Measurements from ENCODE around the gene ATP6V0D1.

Gene ATP6V0D1

DNA sequence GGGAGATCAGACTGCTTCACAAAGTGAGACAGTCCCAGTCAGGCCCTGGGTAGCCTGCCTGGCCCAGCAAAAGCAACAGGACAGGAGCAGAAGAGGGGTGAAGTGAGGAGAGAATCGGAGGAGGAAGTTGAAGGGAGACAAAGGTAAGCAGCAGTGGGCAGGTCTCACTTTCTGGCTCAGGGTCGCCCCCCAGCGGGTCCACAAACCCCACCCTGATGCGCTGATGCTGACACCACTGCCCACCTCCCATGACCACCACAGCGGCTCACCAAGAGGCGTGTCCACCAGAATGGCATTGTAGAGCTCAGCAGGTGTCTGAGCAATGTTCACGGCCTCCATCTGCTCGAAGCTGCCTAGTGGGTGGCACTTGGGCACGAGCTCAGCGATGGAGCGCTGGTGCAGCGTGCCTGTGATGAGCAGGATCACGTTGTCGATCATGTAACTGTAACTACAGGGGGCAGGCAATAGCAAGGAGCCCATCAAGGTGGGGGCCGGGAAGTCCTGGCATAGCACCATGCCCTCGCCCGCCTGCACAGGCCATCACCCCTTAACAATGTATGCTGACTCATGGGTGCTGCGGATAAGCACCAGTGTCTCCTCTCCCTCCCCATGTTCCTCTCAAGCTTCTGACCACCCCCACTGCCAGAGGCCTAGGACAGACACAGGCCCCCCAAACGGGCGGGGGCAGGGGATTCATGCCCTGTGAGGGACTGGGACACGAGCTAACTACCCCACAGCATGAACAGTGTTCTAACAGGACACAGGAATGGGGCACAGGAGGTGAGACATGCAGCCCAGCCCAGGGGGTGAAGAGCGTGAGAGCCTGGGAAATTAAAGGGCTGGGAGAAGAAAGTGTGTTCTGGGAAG, 36.5 kb downstream of the ATP6V0D1 start:
- TF ChIP-seq L3MBTL2 (conservative IDR thresholded peaks at IDR 0.05) (no peak), TARDBP (IDR thresholded peaks at IDR 0.05) (no peak), FOXK2 (IDR thresholded peaks at IDR 0.05) (no peak), ZNF384 (IDR thresholded peaks at IDR 0.05) (no peak)
- TF ChIP-seq, protein P1, sequence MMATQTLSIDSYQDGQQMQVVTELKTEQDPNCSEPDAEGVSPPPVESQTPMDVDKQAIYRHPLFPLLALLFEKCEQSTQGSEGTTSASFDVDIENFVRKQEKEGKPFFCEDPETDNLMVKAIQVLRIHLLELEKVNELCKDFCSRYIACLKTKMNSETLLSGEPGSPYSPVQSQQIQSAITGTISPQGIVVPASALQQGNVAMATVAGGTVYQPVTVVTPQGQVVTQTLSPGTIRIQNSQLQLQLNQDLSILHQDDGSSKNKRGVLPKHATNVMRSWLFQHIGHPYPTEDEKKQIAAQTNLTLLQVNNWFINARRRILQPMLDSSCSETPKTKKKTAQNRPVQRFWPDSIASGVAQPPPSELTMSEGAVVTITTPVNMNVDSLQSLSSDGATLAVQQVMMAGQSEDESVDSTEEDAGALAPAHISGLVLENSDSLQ (IDR thresholded peaks at IDR 0.05): no peak
- POLR2A ChIA-PET: no interaction called here
- no peak for DNase-seq (ENCODE audit: extremely low spot score)
- CTCF ChIA-PET: interaction anchor here (0.5 to 1.7 kb wide), 8 partner anchors 14 to 322 kb away, joined by 3 to 7 read pairs (median 4); no protein-coding TSS in a partner anchor

GRCh38 chr16:67443265-67443664, 37.7 kb downstream of the ATP6V0D1 start:
- POLR2A ChIA-PET: no interaction called here
- CTCF ChIA-PET: interaction anchor here (1.0 to 1.1 kb wide), 2 partner anchors 15 kb away, joined by 3 to 4 read pairs; no protein-coding TSS in a partner anchor
- DNase-seq (ENCODE audit: extremely low spot score): no peak
- no peak for TF ChIP-seq FOXA1 (IDR thresholded peaks at IDR 0.05)
- no peak for TF ChIP-seq CTBP1 (IDR thresholded peaks at IDR 0.05; ENCODE audit: borderline replicate concordance)
- TF ChIP-seq HDGF (IDR thresholded peaks at IDR 0.05; ENCODE audit: borderline replicate concordance): no peak
- no peak for TF ChIP-seq FOXK2 (IDR thresholded peaks at IDR 0.05)
- TF ChIP-seq, protein P1 (IDR thresholded peaks at IDR 0.05): no peak
- TF ChIP-seq NFRKB (IDR thresholded peaks at IDR 0.05): no peak
- TF ChIP-seq L3MBTL2 (conservative IDR thresholded peaks at IDR 0.05): no peak
- no peak for TF ChIP-seq ARNT (IDR thresholded peaks at IDR 0.05)
- TF ChIP-seq LEF1 (IDR thresholded peaks at IDR 0.05; ENCODE audit: borderline replicate concordance): no peak
- no peak for TF ChIP-seq FOXM1 (IDR thresholded peaks at IDR 0.05; ENCODE audit: borderline replicate concordance)
- TF ChIP-seq TARDBP (IDR thresholded peaks at IDR 0.05): no peak
- TF ChIP-seq SP1 (IDR thresholded peaks at IDR 0.05): no peak

GRCh38 chr16:67442581-67443255, 38.2 kb downstream of the ATP6V0D1 start:
- ChIA-PET POLR2A (no interaction called here), CTCF (no interaction called here)
- DNase-seq (ENCODE audit: extremely low spot score): no peak
- TF ChIP-seq FOXM1 (IDR thresholded peaks at IDR 0.05; ENCODE audit: borderline replicate concordance) (no peak), ARNT (IDR thresholded peaks at IDR 0.05) (no peak), NFRKB (IDR thresholded peaks at IDR 0.05) (no peak), CTBP1 (IDR thresholded peaks at IDR 0.05; ENCODE audit: borderline replicate concordance) (no peak), SP1 (IDR thresholded peaks at IDR 0.05) (no peak), LEF1 (IDR thresholded peaks at IDR 0.05; ENCODE audit: borderline replicate concordance) (no peak), BHLHE40 (IDR thresholded peaks at IDR 0.05; ENCODE audit: borderline replicate concordance) (no peak), ELF4 (IDR thresholded peaks at IDR 0.05) (no peak)

DNA sequence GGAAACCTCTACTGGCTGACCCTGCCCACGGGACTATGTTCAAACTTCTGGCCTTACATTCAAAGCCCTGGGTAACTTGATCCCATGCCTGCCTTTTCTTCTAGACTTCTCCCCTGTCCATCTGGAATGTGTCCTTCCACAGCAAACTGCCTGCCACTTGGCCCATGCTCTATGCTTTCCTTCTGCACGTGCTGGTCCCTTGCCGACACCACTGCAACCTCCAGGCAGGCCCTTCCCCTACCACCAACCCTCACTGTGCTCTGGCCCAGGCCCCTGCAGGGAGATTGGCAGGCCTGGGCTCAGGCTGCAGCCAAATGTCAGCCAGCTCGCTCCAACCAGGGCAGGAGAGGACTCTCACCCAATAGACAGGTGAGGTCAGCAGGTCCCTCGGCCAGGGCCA, 39.0 kb downstream of the ATP6V0D1 start:
- CTCF ChIA-PET: no interaction called here
- no peak for DNase-seq (ENCODE audit: extremely low spot score)
- no peak for TF ChIP-seq HDGF (IDR thresholded peaks at IDR 0.05; ENCODE audit: borderline replicate concordance)
- no peak for TF ChIP-seq FOXM1 (IDR thresholded peaks at IDR 0.05; ENCODE audit: borderline replicate concordance)
- TF ChIP-seq ZNF384 (IDR thresholded peaks at IDR 0.05): no peak
- TF ChIP-seq LEF1 (IDR thresholded peaks at IDR 0.05; ENCODE audit: borderline replicate concordance): no peak
- no peak for TF ChIP-seq SUZ12 (IDR thresholded peaks at IDR 0.05)
- no peak for TF ChIP-seq ELF4 (IDR thresholded peaks at IDR 0.05)
- no peak for TF ChIP-seq CTBP1 (IDR thresholded peaks at IDR 0.05; ENCODE audit: borderline replicate concordance)
- POLR2A ChIA-PET: no interaction called here

DNA sequence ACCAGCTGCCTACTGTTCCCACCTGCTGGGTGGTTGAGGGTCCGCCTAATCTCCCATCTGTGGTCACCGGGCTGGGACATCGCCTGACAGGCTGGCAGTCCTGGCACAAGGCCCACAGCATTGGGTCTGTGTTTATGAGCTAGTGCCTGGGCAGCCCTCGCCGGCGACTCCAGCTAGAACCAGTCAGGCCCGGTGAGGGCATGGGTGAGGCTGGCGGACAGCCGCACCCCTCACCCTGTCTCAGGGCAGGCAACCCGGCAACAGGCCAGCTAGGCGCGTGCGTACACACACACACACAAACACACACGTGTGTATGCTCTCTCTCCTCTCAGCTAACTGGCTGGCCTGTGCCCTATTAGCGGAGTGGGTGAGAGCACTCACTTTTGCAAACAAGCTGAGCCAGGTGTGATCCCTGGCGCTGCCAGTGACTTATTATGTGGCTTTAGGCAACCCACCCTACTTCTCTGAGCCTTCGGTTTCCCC, 39.6 kb downstream of the ATP6V0D1 start:
- ChIA-PET POLR2A (interaction anchor here (1.2 kb wide), 1 partner anchor 11 kb away, joined by 3 read pairs; the partner anchor contains the start of gene HSD11B2), CTCF (no interaction called here)
- TF ChIP-seq L3MBTL2 (conservative IDR thresholded peaks at IDR 0.05) (no peak), SP1 (IDR thresholded peaks at IDR 0.05) (no peak)
- no peak for DNase-seq (ENCODE audit: extremely low spot score)

DNA sequence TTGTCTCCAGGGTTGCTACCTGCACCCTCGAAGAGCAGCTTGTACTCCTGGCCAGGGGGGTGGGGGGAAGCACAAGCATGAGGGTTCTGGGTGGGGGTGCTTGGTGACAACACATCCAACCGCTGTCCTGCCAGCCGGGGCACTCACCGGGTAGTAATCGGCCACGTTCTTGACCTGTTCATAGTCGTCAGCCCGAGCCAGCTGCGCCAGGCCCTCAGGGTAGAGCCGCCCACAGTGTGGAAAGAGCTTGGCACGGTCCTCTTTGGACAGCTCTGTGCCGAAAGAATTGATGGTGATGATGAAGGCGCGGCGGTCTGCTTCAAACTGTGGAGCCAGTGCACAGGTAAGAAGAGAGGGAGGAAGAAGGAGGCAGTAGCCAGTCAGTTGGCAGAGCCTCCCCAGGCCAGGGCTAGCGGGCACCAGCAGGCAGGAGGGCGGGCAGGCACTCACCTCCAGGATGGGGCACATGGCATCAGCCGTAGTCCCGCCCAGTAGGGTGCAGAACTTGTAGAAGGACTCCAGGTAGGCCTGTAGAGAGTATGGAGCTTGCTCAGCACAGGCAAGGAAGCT, 42.0 kb downstream of the ATP6V0D1 start:
- CTCF ChIA-PET: interaction anchor here (1.4 kb wide), 1 partner anchor 9 kb away, joined by 3 read pairs; no protein-coding TSS in a partner anchor
- POLR2A ChIA-PET: no interaction called here
- TF ChIP-seq TARDBP (IDR thresholded peaks at IDR 0.05) (no peak), HDGF (IDR thresholded peaks at IDR 0.05; ENCODE audit: borderline replicate concordance) (no peak), ZNF384 (IDR thresholded peaks at IDR 0.05) (no peak)
- DNase-seq (ENCODE audit: extremely low spot score): no peak

All from HEK293T (cell line).